ENCODE measurements around the gene ISCA2.
"Not testable (repeated sequence)": the region's sequence is repeated elsewhere in the genome, so short reads cannot be mapped to it uniquely, and the experiment has no call there.

Gene ISCA2

DNA sequence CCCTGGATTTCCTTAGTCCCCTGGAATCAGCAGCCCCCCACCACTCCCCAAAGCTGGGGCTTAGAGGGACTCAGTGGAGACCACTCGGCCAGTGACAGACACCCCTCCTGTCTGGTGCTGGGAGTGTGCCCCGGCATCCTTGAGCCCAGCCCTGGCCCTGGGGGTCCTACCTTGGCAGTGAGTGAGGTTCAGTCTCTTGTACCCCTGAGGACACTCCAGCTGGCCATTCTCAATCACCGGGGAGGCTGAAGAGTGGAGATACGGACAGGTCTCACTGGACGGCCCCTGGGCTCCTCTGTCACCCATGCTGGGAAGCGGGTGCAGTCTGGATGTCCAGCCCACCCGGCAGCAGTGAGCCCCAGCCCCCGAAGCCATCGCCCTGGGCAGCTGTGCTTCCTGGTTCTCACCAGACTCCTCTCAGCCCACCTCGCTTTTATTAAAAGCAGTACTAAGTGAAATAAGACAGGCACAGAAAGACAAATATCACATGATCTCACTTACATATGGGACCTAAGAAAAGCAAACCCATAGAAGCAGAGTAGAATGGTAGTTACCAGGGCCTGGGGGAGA is 42.3 kb downstream of the ISCA2 start:
- H3K9me3 ChIP-seq (ENCODE audit: control insufficient read depth, low read depth, low read length) = no peaks in the 10 kb centered on the region
- no peak overlapping the region for H3K9ac ChIP-seq (ENCODE audit: low read length)
- no peaks in the 10 kb centered on the region for H3K36me3 ChIP-seq (ENCODE audit: control insufficient read depth, low read depth, low read length)
- no peak overlapping the region for H3K27ac ChIP-seq (ENCODE audit: low read length)
- no peaks in the 10 kb centered on the region for H3K4me1 ChIP-seq (ENCODE audit: control insufficient read depth, low read depth, low read length)
- no peaks in the 10 kb centered on the region for H3K27me3 ChIP-seq (ENCODE audit: control insufficient read depth, insufficient read depth, low read length)
- no peak overlapping the region for H3K4me3 ChIP-seq (ENCODE audit: low read length)

DNA sequence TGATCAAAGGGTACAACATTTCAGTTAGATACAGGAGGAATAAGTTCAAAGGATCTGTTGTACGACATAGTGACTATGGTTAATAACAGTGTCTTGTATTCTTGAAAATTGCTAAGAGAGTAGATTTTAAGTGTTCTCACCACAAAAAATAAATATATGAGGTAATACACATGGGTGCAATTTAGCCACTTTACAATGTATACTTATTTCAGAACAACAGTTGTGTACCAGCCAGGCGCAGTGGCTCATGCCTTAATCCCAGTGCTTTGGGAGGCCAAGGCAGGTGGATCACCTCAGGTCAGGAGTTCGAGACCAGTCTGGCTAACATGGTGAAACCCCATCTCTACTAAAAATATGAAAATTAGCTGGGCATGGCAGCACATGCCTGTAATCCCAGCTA is 42.8 kb downstream of the ISCA2 start:
- not testable (repeated sequence) for H3K4me1 ChIP-seq (ENCODE audit: control insufficient read depth, low read depth, low read length); H3K9ac ChIP-seq (ENCODE audit: low read length); H3K27me3 ChIP-seq (ENCODE audit: control insufficient read depth, insufficient read depth, low read length); H3K27ac ChIP-seq (ENCODE audit: low read length); H3K9me3 ChIP-seq (ENCODE audit: control insufficient read depth, low read depth, low read length); H3K4me3 ChIP-seq (ENCODE audit: low read length); H3K36me3 ChIP-seq (ENCODE audit: control insufficient read depth, low read depth, low read length)

DNA sequence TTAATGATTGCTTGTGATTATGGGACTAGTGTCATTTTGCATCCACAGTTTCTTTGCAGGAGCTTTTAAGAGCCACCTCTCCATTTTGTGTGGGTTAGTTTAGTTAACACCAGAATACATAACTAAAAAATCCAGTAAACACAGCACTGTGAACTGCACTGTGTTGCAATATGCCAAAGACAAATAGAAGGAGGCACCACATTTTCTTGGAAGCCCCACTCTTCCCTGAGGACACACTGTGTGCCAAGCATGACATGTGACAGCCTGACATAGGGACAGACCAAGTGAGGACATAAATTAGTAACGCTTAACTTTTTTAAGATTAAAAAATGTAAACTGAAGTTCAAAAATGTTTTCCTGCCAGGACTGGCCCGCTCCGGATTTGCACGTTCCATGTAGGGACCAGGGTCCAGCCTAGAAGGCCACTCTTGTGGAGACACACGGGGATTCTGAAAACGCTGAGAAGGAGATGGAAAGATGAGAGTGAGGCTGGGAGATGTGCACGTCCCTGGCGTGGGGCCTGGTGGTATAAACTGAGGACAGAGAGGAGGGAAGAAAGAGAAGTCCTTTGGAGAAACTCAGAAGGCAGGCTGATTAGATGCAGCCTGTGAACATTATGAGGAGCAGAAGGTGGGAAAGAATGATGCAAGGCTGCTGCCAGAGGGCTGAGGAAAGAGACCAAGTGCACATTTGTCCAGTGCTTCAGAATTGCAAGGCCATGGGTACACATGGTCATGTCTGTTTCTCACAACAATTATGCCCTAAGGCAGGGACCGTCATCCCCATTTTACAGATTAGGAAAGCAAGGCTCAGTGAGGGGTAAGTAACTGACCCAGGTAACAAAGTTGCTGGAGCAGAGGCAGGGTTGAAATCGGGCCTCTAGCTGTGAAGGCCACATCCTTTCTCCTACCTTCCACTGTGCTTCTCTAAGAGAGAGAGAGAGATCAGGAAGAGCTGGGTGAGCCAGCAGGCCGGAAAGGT is 45.1 kb downstream of the ISCA2 start:
- H3K27ac ChIP-seq (ENCODE audit: low read length) = no peak overlapping the region
- no peak overlapping the region for H3K4me3 ChIP-seq (ENCODE audit: low read length)
- H3K27me3 ChIP-seq (ENCODE audit: control insufficient read depth, insufficient read depth, low read length) = no peaks in the 10 kb centered on the region
- H3K9me3 ChIP-seq (ENCODE audit: control insufficient read depth, low read depth, low read length) = no peaks in the 10 kb centered on the region
- H3K9ac ChIP-seq (ENCODE audit: low read length) = no peak overlapping the region
- no peaks in the 10 kb centered on the region for H3K36me3 ChIP-seq (ENCODE audit: control insufficient read depth, low read depth, low read length)
- H3K4me1 ChIP-seq (ENCODE audit: control insufficient read depth, low read depth, low read length) = no peaks in the 10 kb centered on the region

DNA sequence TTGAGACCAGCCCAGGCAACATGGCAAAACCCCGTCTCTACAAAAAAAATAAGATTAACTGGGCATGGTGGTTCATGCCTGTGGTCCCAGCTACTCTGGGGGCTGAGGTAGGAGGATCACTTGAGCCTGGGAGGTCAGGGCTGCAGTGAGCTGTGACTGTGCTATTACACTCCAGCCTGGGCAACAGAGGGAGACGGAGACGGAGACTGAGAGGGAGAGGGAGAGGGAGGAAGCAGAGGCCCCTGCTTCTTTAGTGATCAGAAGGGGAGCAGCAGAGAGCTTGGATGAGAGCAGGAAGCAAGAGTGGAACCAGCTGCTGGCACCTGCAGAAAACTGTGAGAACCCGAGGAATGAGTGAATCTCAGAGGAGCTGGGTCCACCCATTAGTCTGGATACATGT is 45.9 kb downstream of the ISCA2 start:
- H3K4me1 ChIP-seq (ENCODE audit: control insufficient read depth, low read depth, low read length) = no peaks in the 10 kb centered on the region
- H3K9me3 ChIP-seq (ENCODE audit: control insufficient read depth, low read depth, low read length) = no peaks in the 10 kb centered on the region
- no peak overlapping the region for H3K4me3 ChIP-seq (ENCODE audit: low read length)
- no peak overlapping the region for H3K27ac ChIP-seq (ENCODE audit: low read length)
- H3K36me3 ChIP-seq (ENCODE audit: control insufficient read depth, low read depth, low read length) = no peaks in the 10 kb centered on the region
- H3K27me3 ChIP-seq (ENCODE audit: control insufficient read depth, insufficient read depth, low read length) = no peaks in the 10 kb centered on the region
- H3K9ac ChIP-seq (ENCODE audit: low read length) = no peak overlapping the region

DNA sequence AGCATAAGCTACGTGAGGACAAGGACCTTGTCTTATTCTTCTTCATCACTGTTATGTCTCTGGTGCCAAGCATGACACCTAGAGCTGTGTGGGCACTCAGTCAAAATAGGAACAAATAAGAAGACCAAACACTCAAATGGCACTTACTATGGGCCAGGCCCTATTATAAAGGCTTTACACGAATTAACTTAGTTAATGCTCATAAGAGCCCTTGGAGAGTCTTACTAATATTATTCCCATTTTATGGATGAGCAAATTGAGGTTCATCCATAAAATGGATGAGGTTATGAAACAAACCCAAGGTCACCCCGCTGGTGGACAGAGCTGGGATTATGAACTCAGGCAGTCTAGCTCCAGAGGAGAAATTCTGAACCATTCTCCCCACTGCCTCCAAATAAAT is 47.7 kb downstream of the ISCA2 start:
- Histone ChIP-seq H3K27me3 (ENCODE audit: control insufficient read depth, insufficient read depth, low read length) (no peaks in the 10 kb centered on the region), H3K4me1 (ENCODE audit: control insufficient read depth, low read depth, low read length) (no peaks in the 10 kb centered on the region), H3K27ac (ENCODE audit: low read length) (no peak overlapping the region), H3K4me3 (ENCODE audit: low read length) (no peak overlapping the region), H3K9me3 (ENCODE audit: control insufficient read depth, low read depth, low read length) (no peaks in the 10 kb centered on the region), H3K9ac (ENCODE audit: low read length) (no peak overlapping the region), H3K36me3 (ENCODE audit: control insufficient read depth, low read depth, low read length) (no peaks in the 10 kb centered on the region)

DNA sequence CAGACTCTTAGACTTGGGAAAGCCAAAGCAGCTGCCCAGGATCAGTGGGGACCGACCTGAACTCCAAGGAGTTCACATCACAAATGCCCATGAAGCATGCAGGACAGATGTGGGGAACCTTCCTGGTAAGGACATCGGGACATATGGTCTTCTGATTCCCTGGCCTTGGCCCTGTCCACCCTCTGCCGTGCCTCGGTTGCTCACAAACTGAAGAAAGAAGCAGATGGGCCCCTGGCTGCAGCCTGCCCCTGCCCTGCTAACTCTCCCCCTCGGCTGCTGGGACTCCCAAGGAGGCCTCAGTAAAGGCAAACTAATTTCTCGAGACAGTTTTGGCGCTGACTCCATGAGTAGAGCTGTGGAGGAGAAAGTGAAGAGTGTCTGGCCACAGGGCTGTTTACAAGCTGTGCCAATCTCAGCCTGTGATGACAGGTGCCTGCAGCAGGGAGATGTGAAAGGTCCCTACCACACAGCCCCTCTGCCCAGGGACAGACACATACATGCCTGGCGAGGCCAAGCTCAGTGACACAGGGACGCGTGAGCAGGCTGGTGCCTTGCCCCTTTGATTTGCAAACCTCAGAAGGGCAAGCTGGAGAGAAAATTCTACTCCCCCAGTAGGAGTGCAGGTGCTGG is 48.6 kb downstream of the ISCA2 start:
- Histone ChIP-seq H3K36me3 (ENCODE audit: control insufficient read depth, low read depth, low read length) (no peaks in the 10 kb centered on the region), H3K4me3 (ENCODE audit: low read length) (no peak overlapping the region), H3K9ac (ENCODE audit: low read length) (no peak overlapping the region), H3K27me3 (ENCODE audit: control insufficient read depth, insufficient read depth, low read length) (no peaks in the 10 kb centered on the region), H3K9me3 (ENCODE audit: control insufficient read depth, low read depth, low read length) (no peaks in the 10 kb centered on the region), H3K4me1 (ENCODE audit: control insufficient read depth, low read depth, low read length) (no peaks in the 10 kb centered on the region), H3K27ac (ENCODE audit: low read length) (no peak overlapping the region)

DNA sequence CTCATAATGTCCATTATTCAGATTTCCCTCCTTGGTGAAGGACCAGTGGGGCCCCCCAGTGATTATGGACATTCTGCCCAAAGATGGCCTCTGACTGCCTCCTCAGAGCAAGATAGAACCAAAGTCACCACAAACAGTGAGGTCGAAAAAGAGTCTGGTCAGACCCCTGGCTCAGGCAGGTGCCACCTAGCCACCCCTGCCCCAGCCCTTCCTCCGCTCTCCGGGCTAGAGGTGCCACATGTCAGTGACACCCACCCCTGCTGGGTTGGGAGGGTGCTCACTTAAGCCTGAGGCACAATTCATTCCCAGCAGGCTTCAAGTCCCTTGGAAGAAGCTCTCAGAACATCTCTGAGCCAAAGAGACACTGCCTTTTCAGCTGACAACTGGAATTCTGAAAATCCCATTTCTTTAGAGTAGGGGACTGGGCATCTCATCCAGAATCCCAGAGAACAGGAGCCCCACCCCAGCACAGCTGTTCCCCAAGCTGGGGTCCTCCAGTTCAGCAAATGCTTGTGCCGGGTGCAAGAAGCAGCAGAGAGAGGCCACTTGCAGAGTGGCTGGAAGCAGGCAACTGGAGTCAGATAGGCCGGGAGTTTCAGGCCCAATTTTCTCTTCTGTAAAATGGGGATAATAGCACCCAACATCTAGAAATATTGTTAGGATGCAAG is 50.3 kb downstream of the ISCA2 start:
- Histone ChIP-seq H3K4me3 (ENCODE audit: low read length) (no peak overlapping the region), H3K9ac (ENCODE audit: low read length) (no peak overlapping the region), H3K9me3 (ENCODE audit: control insufficient read depth, low read depth, low read length) (no peaks in the 10 kb centered on the region), H3K36me3 (ENCODE audit: control insufficient read depth, low read depth, low read length) (no peaks in the 10 kb centered on the region), H3K27ac (ENCODE audit: low read length) (no peak overlapping the region), H3K4me1 (ENCODE audit: control insufficient read depth, low read depth, low read length) (no peaks in the 10 kb centered on the region), H3K27me3 (ENCODE audit: control insufficient read depth, insufficient read depth, low read length) (no peaks in the 10 kb centered on the region)

DNA sequence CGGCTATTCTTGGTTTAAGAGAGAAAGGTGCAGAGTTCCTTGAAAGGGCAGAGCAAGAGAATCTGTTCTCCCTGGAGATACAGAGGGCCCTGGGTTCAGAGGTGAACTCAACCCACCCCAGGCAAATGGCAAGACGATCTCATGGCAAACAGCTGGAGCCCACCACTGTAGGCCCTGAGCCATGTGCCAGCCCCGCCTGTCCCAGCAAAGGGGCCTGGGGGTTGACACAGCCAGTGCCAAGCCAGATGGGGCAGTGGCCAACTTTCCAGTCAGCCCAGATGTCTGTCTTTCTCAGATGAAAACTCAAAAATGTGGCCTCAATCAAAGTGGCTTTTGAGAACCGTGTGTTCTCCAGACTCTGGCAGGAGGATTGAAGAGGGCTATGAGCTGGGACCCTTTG is 51.8 kb downstream of the ISCA2 start:
- H3K4me1 ChIP-seq (ENCODE audit: control insufficient read depth, low read depth, low read length) = no peaks in the 10 kb centered on the region

DNA sequence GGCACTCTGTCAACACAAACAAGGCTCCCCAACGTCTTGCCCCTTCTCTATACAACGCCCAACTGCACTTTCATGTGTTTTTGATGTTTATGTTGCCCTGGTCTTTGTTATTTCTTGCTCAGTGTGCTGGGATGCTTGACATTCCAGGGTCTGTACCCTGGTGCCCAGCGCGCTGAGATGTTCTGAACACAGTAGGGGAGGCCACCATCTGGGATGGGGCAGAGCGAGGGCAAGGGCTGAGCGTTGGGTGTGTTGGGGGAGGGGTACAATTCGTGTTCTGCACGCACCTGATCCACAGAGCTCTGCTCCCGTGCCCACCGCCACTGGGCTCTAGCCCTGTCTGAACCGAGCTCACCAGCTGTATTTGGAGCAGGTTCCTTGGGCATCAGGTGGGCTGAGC is 52.9 kb downstream of the ISCA2 start:
- Histone ChIP-seq H3K36me3 (ENCODE audit: control insufficient read depth, low read depth, low read length) (no peaks in the 10 kb centered on the region), H3K9ac (ENCODE audit: low read length) (no peak overlapping the region), H3K9me3 (ENCODE audit: control insufficient read depth, low read depth, low read length) (no peaks in the 10 kb centered on the region), H3K27me3 (ENCODE audit: control insufficient read depth, insufficient read depth, low read length) (no peaks in the 10 kb centered on the region), H3K27ac (ENCODE audit: low read length) (no peak overlapping the region), H3K4me3 (ENCODE audit: low read length) (no peak overlapping the region), H3K4me1 (ENCODE audit: control insufficient read depth, low read depth, low read length) (peaks cover under 1% of the 10 kb centered on the region)

More for the DNA sequence above, 51.8 kb downstream of the ISCA2 start:
- Histone ChIP-seq H3K27me3 (ENCODE audit: control insufficient read depth, insufficient read depth, low read length) (no peaks in the 10 kb centered on the region), H3K27ac (ENCODE audit: low read length) (no peak overlapping the region), H3K9me3 (ENCODE audit: control insufficient read depth, low read depth, low read length) (no peaks in the 10 kb centered on the region), H3K9ac (ENCODE audit: low read length) (no peak overlapping the region), H3K4me3 (ENCODE audit: low read length) (no peak overlapping the region), H3K36me3 (ENCODE audit: control insufficient read depth, low read depth, low read length) (no peaks in the 10 kb centered on the region)
